ENCODE results near the gene RAP1A.
A peak's percentile ranks its signal among the peaks of the same experiment; 100 is the strongest.
"Not testable (repeated sequence)": the region's sequence is repeated elsewhere in the genome, so short reads cannot be mapped to it uniquely, and the experiment has no call there.

The RAP1A gene

DNA sequence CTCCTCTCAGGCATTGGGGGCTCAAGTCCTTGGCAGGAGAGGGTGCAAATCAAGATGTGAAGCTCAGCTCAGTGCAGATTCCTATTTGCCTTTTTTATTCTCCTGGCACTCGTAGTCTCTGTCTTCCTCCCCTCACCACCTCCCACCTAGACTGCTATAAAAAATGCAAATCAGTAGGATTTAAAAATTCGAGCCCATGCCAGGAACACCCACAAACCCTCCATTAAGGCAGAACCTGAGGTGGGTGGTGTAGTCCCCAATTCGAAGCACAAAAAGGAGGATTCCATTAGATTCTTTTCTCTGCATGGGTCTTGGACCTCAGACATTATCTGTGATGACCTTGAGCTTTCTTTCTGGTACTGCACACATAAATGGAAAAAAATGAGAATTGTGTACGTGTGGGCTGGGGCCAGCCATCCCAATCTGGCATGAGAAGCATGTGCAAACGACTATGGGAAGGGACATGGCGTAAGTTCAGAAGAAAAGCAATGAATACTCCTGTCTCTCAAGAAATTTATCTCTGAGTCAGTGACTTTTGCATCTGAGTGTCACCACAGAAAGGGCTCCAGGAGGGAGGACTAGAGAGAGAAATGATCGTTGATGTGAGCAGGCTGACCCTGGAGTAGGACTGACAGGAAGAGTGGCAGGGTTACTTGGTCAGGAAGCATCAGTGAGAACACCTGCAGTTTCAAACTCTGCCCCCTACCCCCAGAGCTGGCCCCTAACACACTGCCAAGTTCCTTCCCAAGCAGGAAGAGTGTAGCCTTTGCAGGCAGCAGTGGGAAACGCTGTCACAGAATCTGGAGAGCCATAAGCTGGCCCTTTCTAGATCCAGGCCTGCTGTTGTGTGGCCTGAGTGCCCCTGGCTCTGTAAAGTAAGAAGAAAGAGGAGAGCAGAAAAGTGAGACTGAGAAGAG lies 117.9 kb downstream of the RAP1A start:
- DNase-seq (ENCODE audit: low spot score), result no peak

DNA sequence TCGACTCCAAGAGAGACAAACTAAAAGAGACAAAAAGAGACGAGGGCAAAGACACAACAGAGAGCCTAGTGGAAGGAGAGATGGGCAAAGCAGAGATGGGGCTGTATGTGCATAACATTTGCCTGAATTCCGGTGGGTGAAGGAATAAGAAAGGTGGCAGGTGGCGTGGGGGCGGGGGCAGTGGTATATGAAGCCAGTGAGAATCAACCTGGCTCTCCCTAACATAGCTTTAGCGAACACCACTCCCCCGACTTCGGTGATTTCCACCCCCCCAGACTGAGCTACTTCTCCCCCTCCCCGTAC lies 118.5 kb downstream of the RAP1A start:
- DNase-seq (ENCODE audit: low spot score), result no peak

DNA sequence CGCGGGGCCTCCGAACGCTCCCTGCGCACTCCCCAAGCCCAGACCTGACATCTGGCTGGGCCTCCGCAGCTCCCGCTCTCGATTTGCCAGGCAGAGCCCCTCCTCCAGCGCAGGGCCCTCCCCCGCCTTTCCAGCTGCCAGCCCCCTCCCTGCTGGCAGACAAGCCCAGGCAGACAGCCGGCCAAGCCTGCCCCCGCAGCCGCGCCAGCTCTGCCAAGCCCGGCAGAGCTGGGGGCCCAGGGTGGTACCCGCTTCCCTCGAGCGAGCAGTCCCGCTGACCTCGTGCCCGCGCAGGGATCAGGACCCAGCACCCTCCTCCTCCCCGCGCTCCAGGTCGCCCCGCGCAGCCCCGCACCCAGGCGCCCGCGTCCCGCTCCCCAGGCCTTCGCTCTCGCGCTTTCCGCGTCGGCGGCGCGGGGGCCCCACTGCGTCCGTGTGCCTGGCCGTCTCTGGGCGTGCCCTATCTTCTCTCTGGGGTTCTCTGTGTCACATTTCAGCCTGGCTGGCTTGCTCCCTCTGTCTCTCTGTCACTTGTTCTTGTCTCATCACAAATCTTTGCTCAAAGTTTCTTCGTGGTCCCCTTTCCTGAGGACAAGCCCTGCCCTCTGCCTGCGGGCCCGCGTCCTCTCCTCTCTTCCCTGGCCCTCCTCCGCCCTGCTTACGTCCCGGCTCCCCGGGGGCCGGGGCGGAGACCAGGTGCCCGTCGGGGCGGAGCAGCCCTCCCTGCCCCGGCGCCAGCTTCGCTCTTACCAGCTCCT lies 119.0 kb downstream of the RAP1A start:
- DNase-seq (ENCODE audit: low spot score), result peak; percentile 23

DNA sequence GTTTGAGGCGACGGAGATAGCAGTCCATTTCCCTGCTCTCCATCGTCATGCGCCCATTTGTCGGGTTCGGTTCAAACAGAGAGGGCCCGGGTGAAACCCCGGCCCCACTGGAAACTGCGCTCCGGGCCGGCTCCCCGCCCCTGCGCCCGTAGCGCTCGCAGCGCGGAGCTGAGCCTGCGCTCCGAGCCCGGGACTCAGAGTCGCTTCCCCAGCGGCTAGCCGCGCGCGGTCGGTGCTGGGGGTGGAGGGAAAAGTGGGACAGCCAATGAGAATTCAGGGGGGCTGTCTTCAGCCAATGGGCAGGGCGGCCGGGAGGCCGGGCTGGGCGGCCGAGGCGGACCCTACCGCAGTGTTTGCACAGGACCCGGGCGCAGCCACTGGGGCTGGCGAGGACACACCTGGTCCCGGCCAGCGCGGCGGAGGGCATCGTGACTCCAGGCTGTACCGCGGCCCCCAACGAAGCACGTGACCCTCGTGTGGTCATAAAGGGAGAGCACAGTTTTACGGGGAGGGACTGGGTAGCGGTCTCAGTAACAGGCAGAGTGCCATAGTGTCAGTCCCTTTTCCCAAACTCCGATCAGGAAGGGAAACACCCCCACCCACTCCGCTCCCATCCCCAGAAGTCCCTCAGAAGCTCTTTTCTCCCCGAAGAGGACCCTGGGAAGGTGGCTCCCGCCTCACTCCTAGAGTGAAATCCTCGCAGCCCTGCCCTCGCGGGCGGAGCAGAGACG lies 119.8 kb downstream of the RAP1A start, which contains the start of gene INKA2:
INKA2 (minus strand) TSS at position 202 of the 731 bp plus-strand sequence; CDS start at position 49, 153 bp downstream.
- peak; percentile 72 for DNase-seq (ENCODE audit: low spot score)

DNA sequence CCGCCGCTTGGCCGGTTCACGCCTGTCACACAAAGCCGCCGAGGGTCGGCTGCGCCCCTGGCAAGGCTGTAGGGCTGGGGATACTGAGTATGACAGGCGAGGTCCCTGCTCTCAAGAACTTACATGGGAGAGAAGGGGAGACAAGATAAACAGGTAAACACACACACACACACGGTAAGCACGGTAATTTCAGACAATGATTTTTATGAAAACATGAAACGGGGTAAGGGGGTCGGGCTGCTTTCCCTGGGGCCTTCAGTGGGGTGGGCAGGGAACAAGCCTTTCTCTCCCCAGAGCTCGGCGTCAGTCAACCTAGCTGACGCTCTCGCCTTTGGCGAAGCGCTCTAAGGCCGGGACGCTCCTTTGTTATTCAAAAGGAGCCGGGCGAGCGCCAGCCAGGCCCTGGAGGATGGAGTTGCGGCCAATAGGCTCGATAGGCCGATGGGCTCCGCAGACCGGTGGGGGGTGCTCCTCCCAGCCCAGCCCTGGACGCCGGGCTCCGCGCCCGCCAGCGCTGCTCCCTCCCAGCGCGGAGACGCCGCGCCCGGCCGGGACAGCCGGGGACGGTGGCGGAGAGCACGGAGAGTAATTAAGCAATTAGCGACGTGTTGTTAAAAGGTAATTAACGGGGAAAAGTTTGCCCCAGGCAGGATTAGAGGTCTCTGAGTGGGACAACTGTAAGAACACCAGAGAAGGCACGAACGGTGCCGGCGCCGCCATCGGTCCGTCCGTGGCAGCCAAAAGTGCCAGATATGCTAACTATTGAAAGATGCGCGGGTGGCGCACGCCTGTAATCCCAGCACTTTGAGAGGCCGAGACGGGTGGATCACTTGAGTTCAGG lies 120.6 kb downstream of the RAP1A start:
- no peak for DNase-seq (ENCODE audit: low spot score)

DNA sequence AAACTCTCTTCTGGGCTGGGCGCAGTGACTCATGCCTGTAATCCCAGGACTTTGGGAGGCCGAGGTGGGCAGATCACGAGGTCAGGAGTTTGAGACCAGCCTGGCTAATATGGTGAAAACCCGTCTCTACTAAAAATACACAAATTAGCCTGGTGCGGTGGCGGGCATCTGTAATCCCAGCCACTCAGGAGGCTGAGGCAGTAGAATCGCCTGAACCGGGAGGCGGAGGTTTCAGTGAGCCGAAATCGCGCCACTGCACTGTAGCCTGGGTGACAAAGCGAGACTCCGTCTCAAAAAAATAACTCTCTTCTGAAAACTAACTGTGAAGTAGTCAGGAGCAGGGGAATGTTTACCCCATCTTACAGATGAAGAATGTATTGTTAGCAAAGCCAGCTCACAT lies 122.7 kb downstream of the RAP1A start:
- not testable (repeated sequence) for DNase-seq (ENCODE audit: low spot score)

DNA sequence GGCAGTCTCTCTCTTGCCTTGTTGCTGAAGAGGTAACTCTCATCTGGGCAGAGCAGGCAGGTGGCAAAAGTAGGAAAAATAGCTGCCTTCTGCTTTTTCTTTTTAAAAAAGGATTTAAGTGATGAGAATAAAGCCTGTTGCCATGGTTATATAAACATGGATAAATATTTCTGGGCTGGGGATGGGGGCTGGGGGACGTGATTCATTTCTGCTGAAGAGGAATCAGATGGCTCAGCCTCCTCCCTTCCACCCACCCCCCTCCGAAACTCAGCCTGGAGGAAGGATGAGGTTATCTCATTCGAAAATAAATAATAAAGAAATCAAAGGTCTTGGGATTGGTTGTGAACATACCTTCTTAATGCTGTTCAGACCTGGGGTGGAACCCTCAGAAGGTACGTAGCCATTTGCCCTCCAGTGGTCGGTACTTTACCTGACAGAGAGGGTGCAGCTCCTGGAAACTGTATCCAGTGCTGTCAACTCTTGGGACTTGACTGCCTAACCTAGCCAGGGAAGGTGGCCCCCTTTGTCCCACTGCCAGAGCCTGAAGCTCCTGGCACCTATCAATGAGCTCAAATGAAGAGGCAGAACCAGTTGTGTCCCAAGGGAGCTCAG lies 123.5 kb downstream of the RAP1A start:
- DNase-seq (ENCODE audit: low spot score), result no peak

DNA sequence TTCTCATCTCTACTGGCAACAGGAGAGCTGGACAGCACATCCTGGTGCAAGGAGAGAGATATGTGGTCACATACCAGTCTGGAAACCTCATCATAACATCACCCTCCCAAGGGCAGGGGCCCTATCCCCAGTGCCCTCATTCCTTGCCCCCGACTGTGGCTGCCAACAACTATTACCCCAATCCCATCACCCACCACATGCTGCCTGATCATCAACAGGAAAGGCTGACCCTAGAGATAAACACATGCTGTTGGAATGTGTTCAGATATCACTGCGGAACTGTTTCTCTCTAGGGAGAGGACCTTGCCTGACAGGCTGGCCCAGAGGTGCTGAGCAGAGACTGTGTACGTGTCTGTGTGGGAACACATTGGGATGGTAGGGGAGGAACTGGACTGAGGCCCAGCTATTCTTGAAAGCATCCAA lies 124.1 kb downstream of the RAP1A start:
- no peak for DNase-seq (ENCODE audit: low spot score)

DNA sequence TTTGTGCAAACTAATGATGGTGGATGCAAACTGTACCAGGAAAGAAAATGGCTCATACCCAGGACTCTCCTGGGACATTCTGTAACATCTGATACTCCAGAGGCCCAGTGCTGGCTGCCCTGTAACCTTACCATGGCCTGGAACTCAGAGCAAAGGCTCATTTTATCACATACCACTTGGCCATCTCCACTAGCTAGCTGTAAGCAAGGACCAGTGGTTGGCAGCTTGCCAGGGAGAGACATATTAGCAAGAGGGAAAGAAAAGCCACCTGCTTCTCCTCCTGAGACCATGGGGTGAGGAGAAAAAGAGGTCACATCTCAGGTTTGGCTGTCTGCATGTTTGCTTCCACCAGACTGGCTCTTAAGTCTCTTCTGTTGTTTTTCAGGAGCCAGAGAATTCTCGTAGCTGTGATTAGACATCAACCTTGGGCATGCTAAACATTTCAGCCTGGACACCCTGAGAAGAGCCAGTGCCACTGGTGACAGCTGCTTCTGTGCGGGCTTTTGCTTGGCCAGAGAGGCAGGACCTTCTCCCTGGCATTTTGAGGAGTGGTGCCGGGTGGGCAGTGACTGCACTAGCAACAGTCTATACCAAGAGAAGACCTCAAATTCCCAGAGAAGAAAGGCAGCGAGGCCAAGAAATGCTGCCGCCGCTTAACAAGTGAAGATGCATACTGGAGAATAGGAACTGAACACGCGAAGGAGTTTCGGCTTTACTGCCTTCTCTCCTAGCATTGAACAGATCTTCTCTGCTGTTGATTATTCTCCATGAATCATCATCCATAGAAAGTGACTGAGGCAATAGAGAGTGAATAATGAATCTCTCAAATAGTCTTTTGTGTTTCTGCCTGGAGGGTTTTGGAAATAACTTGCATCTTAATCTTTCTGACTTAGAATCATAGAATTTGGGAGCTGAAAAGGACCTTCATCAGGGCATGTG lies 126.4 kb downstream of the RAP1A start:
- DNase-seq (ENCODE audit: low spot score), result no peak

DNA sequence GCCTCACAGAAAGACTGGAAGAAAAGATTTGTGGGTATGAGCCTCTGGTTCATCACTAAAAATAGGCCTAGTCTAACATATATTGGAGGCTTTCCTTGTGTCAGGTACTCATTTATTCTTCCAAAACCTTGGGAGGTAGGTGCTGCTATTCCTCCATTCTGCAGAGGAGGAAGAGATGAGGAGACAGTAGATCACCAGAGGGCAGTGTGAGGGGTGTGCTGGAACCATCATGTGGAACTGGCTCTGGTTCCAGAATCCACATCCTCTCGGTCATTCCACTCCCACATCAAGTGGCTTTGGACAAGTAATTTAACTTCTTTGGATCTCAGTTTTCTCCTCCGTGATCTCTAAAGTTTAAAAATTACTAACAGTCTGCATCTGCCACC lies 127.0 kb downstream of the RAP1A start:
- no peak for DNase-seq (ENCODE audit: low spot score)

DNA sequence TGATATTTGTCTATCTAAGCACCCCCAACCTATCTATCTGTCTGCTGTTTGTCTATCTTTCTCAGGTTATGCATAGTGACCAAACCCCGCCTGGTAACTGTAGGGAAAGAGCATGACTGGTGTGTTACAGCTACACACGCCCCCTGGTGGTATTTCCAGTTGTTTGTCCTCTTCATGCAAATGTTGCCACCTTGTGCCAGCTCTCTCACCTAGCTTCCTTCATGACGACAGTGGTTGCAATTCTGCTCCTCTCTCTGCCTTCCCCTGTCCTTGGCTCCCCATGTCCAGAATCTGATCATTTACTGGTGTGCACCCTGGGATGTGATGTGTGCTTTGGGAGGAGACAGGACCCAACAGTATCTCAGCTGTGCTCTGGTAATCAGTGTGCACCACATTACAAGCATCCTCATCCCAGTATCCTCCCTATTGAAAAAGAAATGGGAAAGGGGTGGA lies 127.7 kb downstream of the RAP1A start:
- peak; percentile 74 for DNase-seq (ENCODE audit: low spot score)

DNA sequence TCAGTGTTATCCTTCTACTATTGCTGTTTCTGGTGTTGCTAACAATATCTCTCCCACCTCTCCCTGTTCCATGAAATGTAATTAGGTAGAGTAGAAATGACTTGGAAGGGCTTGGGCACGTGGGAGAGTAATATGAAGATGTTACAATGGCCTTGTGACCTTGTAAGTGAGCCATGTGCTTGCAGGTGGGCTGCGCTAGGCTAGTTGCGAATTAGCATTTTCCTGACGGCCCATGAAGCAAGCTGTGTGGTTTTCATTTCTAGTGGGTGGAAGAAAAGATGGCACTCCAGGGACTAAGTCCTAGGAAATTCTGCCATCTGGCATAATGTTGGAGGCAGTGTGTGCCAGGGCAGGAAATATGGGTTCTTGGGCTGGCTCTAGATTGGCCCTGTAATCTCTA lies 128.4 kb downstream of the RAP1A start:
- no peak for DNase-seq (ENCODE audit: low spot score)

DNA sequence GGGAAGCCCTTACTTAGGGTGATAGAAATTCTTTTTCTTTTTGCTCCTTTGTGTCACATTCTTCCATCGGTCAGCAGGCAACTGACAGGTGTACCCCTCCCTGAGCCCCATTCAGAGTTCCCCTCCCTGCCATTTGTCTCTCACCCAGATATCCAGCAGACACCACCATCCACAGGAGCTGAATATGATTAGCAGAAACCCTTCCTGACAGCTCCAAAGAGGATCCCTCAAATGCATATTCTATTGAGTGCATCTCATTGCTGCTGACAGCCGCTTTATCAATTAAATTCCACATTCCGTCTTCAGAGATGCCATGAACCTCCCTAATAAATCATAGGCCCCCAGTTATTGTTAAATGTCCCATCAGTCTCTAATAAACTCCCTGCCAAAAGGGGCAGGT lies 130.0 kb downstream of the RAP1A start:
- DNase-seq (ENCODE audit: low spot score), result no peak

DNA sequence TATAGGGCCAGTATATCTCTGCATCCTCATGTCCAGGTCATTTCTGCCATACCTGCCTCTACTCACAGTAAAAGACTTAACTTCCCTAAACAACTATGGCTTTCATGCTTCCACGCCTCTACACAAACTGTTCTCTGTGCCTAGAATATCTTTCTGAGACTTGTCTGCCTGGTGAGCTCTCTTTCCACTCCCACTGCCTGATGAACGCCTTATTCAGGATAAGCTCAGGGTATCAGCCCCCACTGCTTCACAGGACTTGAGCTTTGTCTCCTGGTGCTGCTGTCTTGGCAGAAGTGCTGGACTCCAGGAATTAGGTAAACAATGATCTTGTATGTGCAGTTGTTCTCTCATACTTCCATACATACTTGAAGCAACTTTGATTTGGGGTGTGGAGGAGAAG lies 131.3 kb downstream of the RAP1A start:
- DNase-seq (ENCODE audit: low spot score), result no peak

DNA sequence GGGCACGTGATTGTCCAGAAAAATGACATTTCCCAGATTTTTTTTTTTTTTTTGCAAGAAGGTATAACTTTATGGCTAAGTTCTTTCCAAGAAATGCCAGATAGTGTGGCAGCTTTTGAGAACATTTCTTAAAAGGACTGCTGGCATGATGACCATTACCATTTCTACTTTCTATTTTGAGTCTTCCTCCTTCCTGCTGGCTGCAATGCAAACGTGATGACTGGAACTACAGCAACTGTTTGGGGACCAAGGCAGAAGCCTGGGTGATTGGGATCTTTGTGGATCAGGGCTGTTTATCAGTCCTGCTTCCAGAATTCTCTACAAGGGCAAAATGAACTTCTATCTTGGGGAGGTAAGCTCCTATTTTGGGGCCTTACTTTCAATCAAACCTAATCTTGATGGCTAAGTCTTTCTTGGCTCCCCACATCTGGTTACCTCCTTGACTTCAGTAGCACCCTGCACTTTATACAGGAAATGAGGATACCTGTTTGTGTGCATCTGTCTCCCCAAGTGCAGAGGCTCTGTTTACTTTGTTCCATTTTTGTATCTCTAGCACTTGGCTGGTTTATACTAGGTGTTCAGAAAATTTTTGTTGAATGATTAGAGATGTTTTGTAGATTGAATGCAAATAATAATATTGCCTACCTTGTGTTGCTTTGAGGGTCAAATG lies 132.5 kb downstream of the RAP1A start:
- DNase-seq (ENCODE audit: low spot score), result no peak

DNA sequence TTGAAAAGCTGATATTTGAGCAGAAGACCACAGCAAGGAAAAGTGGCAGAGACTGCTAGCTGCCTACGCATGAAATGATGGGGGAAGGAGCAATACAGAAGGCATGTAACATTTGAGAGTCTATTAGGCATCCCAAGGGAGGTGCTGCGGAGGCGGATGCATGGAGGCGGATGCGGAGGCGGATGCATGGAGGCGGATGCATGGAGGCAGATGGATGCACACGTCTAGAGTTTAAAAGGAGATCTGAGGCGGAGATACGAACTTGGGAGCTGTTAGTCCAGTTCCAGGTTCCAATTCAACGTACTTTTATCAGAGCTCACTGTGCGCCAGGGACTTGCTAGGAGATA lies 135.4 kb downstream of the RAP1A start:
- no peak for DNase-seq (ENCODE audit: low spot score)

DNA sequence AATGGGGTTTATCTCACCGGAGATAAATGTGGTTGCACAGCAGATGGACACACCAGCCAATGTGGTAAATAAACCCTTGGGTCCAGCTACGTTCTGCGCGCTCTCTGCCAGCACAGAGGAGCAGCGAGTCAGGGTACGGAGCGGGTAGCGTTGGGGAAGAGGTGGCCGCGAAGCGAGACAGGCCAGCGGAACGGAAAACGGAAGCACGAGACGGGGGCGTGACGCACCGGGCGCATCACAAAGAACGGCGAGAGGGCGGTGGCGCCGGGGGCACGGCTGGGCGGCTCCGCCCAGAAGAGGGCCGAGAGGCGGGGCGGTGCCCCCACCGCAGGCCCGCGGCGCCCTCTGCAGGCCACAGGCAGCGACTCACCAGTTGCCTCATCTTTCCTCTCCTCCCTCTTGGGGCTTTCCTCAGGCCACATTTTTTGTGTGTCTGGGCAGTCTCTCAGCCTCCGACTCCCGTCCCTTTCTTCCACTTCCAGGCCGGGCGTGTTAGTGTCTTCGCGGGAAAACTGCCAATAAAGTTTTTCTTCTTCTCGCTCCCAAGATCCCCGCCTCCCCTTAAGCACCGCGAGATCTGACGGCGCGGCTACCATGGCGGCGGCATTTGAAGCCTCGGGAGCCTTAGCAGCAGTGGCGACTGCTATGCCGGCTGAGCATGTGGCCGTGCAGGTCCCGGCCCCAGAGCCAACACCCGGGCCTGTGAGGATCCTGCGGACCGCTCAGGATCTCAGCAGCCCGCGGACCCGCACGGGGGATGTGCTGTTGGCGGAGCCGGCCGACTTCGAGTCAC lies 135.9 kb downstream of the RAP1A start, which contains the start of gene DDX20:
DDX20 (plus strand) TSS at position 571 of the 793 bp plus-strand sequence; CDS start at position 595, 24 bp downstream.
- DNase-seq (ENCODE audit: low spot score), result peak; percentile 91

DNA sequence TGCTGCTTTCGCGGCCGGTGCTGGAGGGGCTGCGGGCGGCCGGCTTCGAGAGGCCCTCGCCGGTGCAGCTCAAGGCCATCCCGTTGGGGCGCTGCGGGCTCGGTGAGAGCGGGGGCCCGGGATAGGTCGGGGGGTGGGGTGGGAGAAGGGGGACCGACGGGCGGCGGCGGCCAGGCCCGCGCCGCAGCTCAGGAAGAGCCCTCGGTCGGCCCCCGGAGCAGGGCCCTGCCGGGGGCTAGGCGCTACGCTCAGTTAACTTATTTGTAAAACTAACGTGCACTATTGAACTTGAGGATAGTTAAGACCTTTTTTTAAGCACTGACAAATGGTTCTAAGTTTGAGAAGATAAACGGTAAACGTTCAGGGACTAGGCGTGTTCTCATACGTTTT lies 136.5 kb downstream of the RAP1A start:
- no peak for DNase-seq (ENCODE audit: low spot score)

DNA sequence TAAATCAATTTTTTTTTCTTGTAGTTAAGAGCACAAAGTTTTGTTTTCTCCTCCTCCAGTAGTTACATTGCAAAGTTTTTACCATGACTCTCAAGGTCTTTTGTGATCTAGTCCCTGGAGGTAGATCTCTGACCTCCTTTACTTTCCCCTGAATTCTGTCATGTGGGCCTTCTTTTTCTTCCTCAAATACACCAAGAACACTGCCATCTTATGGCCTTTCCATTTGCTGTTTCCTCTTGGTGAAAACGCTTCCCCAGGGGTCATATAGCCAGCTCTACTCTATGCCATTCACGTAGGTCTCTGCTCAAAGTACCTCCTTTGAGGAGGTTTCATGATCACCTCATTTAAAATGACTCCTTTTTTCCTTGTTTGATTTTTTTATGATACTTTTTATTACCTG lies 138.8 kb downstream of the RAP1A start:
- no peak for DNase-seq (ENCODE audit: low spot score)
